ENCODE results near the gene SLC12A2.

DNA sequence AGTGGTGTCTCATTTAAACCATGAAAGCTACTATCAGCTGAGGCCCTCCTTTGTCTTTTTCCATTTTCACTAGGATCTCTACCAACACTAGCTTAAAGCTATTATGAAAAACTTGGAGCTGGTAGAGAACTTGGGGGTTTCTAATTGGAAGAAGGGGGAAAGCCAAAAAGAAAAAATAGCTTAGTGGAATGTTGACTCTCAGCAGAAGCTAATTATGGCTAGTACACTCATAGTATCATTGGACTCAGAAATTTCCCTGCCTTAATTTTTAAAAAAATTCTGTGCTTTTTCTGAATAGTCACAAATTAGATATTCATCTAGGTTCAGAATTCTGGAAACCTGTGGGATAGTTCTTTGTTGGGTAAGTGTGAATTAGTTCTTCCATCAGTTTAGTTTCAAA, 8.0 kb downstream of the SLC12A2 start:
- no peak for TF ChIP-seq POLR2AphosphoS5 (IDR thresholded peaks at IDR 0.05; ENCODE audit: low read depth)
- TF ChIP-seq, protein P1, sequence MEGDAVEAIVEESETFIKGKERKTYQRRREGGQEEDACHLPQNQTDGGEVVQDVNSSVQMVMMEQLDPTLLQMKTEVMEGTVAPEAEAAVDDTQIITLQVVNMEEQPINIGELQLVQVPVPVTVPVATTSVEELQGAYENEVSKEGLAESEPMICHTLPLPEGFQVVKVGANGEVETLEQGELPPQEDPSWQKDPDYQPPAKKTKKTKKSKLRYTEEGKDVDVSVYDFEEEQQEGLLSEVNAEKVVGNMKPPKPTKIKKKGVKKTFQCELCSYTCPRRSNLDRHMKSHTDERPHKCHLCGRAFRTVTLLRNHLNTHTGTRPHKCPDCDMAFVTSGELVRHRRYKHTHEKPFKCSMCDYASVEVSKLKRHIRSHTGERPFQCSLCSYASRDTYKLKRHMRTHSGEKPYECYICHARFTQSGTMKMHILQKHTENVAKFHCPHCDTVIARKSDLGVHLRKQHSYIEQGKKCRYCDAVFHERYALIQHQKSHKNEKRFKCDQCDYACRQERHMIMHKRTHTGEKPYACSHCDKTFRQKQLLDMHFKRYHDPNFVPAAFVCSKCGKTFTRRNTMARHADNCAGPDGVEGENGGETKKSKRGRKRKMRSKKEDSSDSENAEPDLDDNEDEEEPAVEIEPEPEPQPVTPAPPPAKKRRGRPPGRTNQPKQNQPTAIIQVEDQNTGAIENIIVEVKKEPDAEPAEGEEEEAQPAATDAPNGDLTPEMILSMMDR (conservative IDR thresholded peaks at IDR 0.05; ENCODE audit: low read depth in 2 of 2): no peak
- no peak for TF ChIP-seq EZH2 (IDR thresholded peaks at IDR 0.05; ENCODE audit: low read depth, unreplicated experiment)

Measured in GM23338 (cell line).